ENCODE data around the gene FNDC3B.

The FNDC3B gene

GRCh38 chr3:172260381-172260780 lies 221.0 kb downstream of the FNDC3B start:
- DNase-seq (ENCODE audit: low spot score), result no peak

- no peak for DNase-seq (ENCODE audit: low spot score)
Observed at GRCh38 chr3:172261054-172261453, 221.7 kb downstream of the FNDC3B start.

GRCh38 chr3:172262991-172263608 lies 223.7 kb downstream of the FNDC3B start:
- DNase-seq (ENCODE audit: low spot score), result no peak

DNA sequence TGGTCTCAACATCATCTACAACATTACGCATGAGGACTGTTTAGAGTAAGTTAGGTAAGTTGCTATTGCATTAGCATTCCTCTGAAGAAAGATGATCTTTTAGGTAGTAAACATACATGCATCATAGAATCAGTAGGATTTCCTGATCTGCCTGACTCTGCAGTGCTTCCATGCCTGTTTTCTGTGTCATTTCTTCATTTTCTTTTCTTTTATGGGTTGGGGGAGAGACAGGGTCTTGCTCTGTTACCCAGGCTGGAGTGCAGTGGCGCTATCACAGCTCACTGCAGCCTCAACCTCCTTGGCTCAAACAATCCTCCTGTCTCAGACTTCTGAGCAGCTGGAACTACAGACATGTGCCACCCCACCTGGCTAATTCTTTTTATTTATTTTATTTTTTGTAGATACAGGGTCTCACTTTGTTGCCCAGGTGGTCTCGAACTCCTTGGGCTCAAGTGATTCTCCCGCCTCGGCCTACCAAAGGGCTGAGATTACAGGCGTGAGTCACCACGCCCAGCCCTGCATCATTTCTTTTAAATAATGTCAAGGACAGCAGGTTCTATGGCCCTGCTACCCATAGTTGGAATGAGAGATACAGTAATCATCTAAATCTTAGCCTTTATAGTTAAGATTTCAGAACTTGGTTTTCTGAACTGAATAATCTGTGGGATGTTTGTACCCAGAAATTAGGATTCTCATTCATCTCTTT lies 224.6 kb downstream of the FNDC3B start:
- DNase-seq (ENCODE audit: low spot score), result no peak

DNA sequence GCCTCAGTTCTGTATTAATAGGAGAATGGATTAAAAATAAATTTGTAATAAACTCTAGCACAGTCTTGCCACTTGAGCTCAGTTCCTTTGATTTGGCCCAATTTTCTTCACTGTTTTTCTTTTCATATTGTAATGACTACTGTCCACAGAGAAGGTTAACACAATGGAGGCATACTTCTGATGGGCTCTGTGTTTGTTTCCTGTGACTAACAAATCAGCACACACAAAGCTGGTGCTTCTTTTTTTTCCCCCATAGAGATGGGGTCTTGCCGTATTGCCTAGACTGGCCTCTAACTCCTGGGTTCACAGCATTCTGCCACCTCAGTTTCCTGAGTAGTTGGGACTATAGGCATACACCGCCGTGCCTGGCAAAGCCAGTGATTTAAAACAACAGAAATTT lies 226.7 kb downstream of the FNDC3B start:
- no peak for DNase-seq (ENCODE audit: low spot score)

GRCh38 chr3:172268425-172268824 lies 229.0 kb downstream of the FNDC3B start:
- no peak for DNase-seq (ENCODE audit: low spot score)

DNA sequence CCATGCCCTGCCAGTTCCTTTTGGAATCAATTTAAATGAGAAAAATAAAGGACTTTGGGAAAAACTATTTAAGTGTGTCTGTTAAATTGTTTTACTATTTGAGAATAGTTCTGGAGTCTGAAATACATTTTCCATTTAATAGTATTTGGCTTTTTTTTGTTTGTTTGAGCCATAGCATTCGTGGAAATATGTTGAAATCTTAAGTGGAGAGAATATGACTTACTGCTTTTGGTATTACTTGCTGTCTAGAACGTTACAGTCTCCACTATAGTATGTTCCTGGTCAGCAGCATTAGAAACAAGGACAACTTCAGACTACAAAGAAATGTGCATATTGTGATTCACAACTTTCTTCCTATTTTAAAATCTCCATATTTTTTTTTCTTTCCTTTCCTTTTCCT lies 229.5 kb downstream of the FNDC3B start:
- DNase-seq (ENCODE audit: low spot score), result no peak

- no peak for DNase-seq (ENCODE audit: low spot score)
Observed at GRCh38 chr3:172270557-172271166, 231.3 kb downstream of the FNDC3B start.

GRCh38 chr3:172271386-172271976 lies 232.1 kb downstream of the FNDC3B start:
- DNase-seq (ENCODE audit: low spot score), result no peak

DNA sequence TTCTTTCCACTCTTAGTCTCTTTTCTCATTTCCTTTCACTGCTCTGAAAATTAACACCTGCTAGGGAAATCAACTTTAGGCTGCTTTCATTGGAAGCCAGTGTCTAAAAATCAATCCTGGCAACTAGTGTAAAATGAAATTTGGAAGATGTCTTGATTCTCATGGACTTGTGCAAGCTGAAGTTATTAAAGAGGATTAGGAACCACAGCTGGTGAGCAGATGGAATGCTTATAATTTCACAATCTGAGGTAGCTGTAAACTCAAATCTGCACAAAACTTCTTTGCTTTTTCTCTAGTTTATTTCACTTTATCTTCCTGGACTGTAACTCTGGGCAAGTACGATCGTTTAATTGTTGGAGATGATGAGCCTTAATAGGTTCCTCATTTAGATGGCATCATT lies 233.3 kb downstream of the FNDC3B start:
- DNase-seq (ENCODE audit: low spot score), result no peak

DNA sequence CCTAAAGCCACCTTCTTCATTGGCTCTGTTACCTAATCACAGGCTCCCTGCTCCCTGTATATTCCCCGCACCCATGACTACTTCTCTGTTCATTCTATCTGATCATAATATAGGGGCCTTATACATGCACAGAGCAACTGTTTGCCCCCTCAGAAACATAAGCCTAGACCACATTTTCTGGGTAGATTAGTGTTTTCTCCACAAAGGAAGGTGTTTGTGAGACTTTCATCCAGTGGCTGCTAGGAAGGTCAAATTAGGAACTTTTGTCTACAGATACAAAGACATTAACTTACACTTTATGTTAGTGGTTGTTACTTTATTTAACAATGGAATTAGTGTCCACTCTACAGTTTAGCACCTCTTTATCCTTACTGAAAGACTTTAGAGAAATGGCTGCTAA lies 234.0 kb downstream of the FNDC3B start:
- no peak for DNase-seq (ENCODE audit: low spot score)

DNA sequence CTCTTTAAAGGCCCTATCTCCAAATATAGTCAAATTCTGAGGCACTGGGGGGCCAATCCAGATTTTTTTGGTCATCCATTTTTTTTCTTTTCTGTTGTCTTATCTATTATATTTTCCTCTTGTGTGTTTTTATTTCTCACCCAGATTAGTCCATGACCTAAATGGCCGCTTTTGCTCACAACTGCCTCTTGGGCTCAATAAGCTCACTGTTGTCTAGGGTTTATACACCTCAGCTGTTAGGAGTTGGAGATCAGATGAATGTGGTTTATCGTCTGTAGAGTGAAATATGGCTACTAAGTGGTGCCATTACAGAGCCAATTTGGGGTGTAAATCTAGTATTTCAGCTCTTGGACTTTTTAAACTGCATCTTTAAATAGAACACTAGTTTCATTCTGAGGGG lies 235.5 kb downstream of the FNDC3B start:
- no peak for DNase-seq (ENCODE audit: low spot score)

- DNase-seq (ENCODE audit: low spot score), result no peak
Observed at GRCh38 chr3:172275586-172275985, 236.2 kb downstream of the FNDC3B start.

- DNase-seq (ENCODE audit: low spot score), result no peak
Observed at GRCh38 chr3:172276103-172276502, 236.7 kb downstream of the FNDC3B start.

DNA sequence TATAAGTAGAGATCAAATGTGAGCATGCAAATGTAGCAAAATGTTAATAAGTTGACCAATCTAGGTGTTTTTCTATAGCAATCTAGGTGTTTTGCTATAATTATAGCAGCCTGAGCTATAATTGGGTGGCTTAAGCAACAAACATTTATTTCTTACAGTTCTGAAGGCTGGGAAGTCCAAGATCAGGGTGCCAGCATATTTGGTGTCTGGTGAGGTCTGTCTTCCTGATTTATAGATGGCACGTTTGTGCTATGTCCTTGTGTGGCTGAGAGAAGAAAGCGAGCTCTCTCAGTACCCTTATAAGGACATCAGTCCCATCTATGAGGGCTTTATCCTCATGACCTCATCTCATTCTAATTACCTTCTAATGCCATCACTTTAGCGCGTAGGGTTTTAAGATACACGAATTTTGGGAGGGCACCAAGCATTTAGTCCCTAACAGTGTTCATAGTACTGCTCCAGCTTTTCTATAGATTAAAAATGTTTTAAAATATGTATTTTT lies 237.8 kb downstream of the FNDC3B start:
- DNase-seq (ENCODE audit: low spot score), result no peak

DNA sequence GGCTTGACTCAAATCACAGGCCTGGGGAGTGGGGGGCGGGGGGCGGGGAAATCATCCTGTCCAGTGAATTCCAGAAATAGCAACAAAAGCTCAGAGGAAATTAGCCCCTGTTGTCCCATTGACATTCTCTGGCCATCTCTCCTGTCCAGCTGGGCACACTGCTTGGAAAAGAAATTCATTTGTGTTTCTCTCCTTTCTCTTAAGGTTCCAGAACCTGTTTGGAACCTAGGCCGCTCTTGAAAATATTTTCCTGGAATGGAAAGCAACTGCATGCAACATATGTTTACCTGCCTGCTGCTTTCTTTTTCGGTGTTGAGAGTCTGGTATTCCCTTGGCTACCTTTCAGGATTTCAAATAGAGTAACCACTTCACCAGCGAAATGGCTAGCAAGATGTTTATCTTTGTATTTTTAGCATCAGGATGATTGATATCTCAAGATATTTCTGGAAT lies 239.8 kb downstream of the FNDC3B start:
- DNase-seq (ENCODE audit: low spot score), result no peak

DNA sequence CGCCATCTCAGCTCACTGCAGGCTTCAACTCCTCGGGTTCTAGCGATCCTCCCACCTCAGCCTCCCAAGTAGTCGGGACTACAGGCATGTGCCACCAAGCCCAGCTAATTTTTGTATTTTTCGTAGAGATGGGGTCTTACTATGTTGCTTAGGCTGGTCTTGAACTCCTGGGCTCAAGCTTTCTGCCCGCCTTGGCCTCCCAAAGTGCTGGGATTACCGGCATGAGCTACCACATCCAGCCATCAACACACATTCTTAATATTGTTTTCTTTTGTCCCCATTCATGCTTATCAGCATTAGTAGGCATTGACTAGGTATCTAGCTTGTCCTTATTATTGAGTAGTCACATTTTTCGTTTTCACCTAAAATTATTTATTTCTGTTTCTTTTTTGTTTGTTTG lies 240.6 kb downstream of the FNDC3B start:
- DNase-seq (ENCODE audit: low spot score), result no peak

- peak; percentile 19 for DNase-seq (ENCODE audit: low spot score)
Observed at GRCh38 chr3:172280406-172281051, 241.2 kb downstream of the FNDC3B start.

DNA sequence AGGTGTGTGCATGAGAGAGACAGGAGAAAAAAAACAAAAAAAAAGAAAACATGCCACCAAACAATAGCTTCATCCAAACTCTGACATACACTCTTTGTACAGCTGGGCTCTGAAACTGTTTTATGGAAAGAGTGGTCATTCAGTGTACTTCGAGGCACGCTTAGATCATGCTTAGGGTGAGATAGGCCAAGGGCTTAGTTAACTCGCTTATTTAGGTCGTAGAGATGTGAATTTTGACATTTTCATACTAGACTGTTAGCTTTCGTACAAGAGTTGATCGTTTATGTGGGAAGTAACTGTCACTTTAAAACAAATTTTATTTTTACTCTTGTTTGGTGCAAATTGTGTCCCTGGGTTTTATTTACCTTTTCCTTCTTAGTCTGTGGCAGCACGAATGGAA lies 242.5 kb downstream of the FNDC3B start:
- DNase-seq (ENCODE audit: low spot score), result no peak

DNA sequence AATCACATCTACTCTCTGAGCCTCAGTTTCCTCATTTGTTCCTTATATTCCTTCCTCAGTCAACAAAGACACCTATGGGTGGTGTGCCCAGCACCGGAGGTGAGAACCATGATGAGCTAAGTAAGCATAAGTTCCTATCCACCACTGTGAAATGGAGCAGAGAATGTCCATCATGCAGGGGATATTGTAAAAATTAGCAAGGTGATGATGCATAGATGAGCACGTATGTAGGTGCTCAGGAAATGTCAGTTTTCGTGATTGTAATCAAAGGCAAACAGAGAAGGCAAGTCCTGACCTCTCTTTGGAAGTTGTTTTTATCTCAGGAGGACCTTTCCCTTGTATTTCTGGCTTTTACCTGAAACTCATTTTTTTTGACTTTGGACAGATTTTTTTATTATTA lies 243.5 kb downstream of the FNDC3B start:
- no peak for DNase-seq (ENCODE audit: low spot score)

DNA sequence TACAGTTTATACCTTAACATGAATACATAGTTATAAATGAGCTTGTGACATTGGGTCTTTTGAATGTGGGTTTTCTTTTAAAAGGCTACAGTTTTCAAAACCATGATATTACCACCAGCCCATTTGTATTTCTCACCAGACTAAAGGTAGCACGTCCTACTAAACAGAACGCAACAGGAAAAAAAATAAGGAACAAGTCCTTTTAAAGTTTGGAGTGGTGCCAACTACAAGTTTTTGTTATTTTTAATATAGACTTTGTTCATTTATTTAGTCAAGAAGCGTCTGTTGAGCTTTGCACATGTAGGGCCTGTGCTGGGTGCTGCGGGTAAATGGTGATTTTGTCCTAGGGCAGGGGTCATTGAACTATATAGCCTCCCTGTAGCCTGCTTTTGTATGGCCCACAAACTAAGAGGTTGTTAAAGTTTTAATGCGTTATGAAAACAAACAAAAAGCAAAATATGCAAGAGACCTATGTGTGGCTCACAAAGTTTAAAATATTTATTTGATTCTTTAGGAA lies 244.5 kb downstream of the FNDC3B start:
- no peak for DNase-seq (ENCODE audit: low spot score)

DNA sequence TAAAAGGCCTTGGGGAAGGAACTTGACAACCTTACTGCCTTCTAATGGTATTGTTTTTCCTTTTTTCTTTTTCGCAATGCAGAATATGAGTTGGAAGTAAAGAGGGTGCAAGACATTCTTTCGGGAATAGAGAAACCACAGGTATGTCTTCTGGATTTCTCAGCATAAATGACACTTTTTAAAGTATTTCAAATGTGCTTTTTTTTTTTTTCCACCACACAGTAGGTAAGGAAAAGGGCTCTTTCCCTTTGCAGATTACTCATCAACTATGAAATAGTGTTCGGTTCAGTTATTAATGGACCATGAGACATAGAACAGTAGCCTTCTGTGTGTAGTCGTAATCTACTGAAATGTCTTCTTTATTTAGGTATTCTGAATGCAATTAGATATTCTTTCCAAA lies 246.5 kb downstream of the FNDC3B start:
- DNase-seq (ENCODE audit: low spot score), result peak; percentile 89
